ENCODE measurements around the gene TMEM106C.

Gene TMEM106C, protein sequence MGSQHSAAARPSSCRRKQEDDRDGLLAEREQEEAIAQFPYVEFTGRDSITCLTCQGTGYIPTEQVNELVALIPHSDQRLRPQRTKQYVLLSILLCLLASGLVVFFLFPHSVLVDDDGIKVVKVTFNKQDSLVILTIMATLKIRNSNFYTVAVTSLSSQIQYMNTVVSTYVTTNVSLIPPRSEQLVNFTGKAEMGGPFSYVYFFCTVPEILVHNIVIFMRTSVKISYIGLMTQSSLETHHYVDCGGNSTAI

GRCh38 chr12:47963340-47964040 is at the start of gene TMEM106C:
TMEM106C (plus strand) TSS chr12:47963596; CDS start chr12:47964237, 641 bp downstream.
- DNase-seq (ENCODE audit: insufficient read length, low spot score) (peak; percentile 97), FAIRE-seq (peak; percentile 92)

DNA sequence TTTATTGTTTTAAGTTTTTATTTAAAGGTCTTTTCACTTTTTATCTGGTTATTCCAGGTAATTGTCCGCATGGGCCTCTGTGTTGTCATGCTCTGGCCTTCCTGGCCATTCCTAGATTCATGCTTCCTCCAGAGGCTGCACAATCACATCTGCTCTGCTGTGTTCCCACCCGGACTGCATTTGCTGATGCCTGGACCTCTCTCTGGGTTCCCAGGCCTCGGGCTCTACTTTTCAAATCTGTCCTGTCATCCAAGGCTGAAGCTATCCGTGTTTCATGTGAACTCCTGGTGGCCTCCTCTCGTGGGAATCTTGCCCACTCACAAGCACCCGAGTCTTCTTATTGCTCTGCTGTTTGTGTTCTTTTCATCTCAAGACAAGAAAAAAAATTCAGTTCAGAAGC is 42.5 kb upstream of the TMEM106C start:
- FAIRE-seq (no peak), DNase-seq (ENCODE audit: insufficient read length, low spot score) (no peak)

DNA sequence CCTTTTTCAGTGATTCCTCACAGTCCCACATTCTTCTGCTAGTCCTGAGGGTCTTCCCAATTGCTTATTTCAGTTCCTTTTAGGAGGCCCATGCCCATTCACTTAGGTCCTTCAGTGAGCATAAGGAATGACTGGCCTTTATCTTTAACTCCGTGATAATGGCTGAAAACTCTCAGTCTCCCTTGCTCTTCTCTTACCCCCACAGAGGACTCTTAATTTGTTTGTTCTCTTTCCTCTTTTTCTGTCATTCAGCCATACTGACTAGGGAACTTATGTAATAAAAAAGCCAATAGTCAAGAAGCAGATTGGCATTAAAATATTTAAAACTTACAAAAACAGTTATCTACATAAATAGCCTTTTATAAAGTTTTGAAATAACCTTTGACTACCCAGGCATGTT is 41.5 kb upstream of the TMEM106C start:
- no peak for FAIRE-seq

GRCh38 chr12:47927346-47927745 is 36.0 kb upstream of the TMEM106C start:
- FAIRE-seq (no peak), DNase-seq (ENCODE audit: insufficient read length, low spot score) (no peak)

More for the DNA sequence above, 41.5 kb upstream of the TMEM106C start:
- no peak for DNase-seq (ENCODE audit: insufficient read length, low spot score)

- DNase-seq (ENCODE audit: insufficient read length, low spot score) (no peak), FAIRE-seq (no peak)
Measured at GRCh38 chr12:47930634-47931033, 32.8 kb upstream of the TMEM106C start.

GRCh38 chr12:47931187-47931586 is 32.2 kb upstream of the TMEM106C start:
- no peak for DNase-seq (ENCODE audit: insufficient read length, low spot score)
- no peak for FAIRE-seq

DNA sequence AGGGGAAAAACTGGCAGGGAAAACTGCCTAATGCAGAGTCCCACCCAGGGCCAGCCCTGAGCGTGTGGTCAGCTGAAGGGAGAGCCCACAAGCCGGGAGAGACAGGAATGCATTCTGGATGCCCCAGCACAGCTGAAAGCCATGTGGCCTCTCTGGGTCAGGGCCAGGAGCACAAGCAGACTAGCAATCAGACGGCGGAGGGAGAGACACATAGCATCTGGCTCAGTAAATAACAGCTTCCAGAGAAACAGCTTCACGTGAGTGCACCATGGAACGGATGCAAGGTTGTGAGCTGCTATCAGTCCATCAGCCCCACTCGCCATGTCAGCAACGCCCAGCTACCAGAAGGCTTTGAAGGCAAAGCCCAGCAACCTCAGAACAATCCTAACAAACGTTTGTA is 28.2 kb upstream of the TMEM106C start:
- DNase-seq (ENCODE audit: insufficient read length, low spot score), result peak; percentile 41
- no peak for FAIRE-seq

DNA sequence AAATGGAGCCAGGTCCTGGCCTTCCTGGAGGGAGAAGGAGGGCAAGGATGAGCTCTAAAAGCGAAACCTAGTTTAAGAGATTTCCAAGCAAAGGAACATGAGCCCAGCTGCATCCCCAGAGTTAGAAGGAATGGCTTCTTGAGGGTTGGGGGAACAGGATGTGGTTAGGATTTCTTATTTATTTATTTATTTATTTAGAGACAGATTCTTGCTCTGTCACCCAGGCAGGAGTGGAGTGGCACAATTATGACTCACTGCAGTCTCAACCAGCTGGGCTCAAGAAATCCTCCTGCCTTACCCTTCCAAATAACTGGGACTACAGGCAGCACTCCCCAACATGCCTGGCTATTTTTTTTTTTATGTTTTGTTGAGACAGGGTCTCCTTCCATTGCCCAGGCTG is 25.3 kb upstream of the TMEM106C start:
- DNase-seq (ENCODE audit: insufficient read length, low spot score), result peak; percentile 67
- no peak for FAIRE-seq

- DNase-seq (ENCODE audit: insufficient read length, low spot score), result no peak
- FAIRE-seq, result no peak
Measured at GRCh38 chr12:47938594-47938993, 24.8 kb upstream of the TMEM106C start.

- FAIRE-seq, result no peak
- no peak for DNase-seq (ENCODE audit: insufficient read length, low spot score)
Measured at GRCh38 chr12:47939009-47939601, 24.3 kb upstream of the TMEM106C start.

- no peak for FAIRE-seq
- DNase-seq (ENCODE audit: insufficient read length, low spot score), result no peak
Measured at GRCh38 chr12:47940773-47941474, 22.5 kb upstream of the TMEM106C start.

DNA sequence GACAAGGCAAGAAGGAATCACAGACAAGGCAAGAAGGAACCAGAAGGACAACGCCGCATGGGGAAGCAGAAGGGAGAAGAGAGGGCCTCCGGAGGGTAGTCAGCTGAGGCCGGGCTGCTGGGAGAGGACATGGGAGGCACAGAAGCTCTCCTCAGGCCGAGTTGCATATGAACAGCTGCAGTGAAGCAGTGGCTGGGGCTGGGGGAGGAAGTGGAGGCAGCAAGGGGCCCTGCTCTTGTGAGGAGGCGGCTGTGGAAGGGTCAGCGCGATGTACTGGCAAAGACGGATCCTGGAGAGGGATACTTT is 22.0 kb upstream of the TMEM106C start:
- DNase-seq (ENCODE audit: insufficient read length, low spot score), result no peak
- FAIRE-seq, result no peak

DNA sequence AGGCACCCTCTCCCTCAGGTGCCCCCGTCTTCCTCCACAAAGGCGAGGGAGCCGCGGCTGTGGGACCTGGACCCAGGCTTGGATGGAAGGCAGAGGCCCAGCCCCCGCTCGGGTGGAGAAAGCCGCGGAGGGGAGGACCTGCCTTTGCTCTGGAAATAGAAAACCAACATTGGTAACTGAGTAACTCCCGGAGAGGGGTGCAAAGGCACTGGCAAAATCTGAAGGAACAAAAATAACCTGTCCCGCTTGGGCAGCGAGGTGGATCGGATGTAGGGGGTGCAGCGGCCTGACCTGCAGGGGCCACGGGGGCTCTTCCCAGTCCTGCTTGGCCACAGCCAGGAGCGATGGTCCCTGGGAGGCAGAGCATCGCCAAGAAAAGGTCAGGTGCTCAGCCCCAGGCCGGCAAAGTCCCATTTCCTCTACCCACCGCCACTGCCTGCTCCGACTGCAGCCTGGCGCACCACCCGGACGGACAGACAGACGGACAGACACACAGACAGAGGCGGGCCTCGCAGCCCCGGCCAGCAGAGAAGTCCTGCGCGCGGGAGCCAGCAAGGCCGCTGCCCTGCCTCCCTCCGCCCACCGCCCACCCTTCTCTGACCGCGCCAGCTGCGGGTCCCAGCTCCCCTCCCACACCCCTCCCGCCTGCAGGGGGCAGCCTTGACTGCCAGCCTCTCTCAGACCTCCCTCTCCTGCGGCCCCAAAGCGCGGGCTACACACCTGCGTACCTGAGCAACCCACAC is 21.4 kb upstream of the TMEM106C start:
- no peak for DNase-seq (ENCODE audit: insufficient read length, low spot score)
- FAIRE-seq, result no peak

GRCh38 chr12:47942614-47943225 is 20.7 kb upstream of the TMEM106C start:
- no peak for FAIRE-seq
- DNase-seq (ENCODE audit: insufficient read length, low spot score), result no peak

GRCh38 chr12:47943623-47944340 is 19.6 kb upstream of the TMEM106C start:
- no peak for DNase-seq (ENCODE audit: insufficient read length, low spot score)
- no peak for FAIRE-seq

GRCh38 chr12:47944685-47945340 is 18.6 kb upstream of the TMEM106C start:
- FAIRE-seq, result peak; percentile 72
- no peak for DNase-seq (ENCODE audit: insufficient read length, low spot score)

DNA sequence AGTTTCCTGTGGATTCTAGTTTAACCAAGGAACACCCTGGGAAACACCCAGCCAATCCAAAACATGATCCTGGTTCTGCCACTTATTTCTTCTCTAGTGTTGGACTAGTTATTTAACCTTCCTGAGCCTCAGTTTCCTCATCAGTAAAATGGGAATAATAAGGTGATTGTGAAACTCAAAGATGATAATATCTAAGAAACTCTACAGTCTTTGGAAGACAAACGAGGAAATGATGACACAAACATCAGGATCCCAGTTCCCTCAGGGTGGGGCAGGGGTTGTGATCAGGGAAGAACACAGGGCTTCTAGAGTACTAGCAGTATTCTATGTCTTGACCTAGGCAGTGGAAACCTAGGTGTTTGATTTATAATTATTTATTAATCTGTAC is 18.1 kb upstream of the TMEM106C start:
- no peak for FAIRE-seq
- DNase-seq (ENCODE audit: insufficient read length, low spot score), result no peak

- peak; percentile 74 for FAIRE-seq
- DNase-seq (ENCODE audit: insufficient read length, low spot score), result peak; percentile 69
Measured at GRCh38 chr12:47946413-47947323, 16.7 kb upstream of the TMEM106C start.
